ENCODE data around the gene FGGY. TPM values are rescaled to one million over a fixed set of nuclear protein-coding genes. Genes with fewer than 3 reads are reported as not detected.
"Not testable (repeated sequence)": the region's sequence is repeated elsewhere in the genome, so short reads cannot be mapped to it uniquely, and the experiment has no call there.

FGGY gene
- total RNA-seq, 2 experiments from 2014 or later, result 8.5 to 9.4 TPM

DNA sequence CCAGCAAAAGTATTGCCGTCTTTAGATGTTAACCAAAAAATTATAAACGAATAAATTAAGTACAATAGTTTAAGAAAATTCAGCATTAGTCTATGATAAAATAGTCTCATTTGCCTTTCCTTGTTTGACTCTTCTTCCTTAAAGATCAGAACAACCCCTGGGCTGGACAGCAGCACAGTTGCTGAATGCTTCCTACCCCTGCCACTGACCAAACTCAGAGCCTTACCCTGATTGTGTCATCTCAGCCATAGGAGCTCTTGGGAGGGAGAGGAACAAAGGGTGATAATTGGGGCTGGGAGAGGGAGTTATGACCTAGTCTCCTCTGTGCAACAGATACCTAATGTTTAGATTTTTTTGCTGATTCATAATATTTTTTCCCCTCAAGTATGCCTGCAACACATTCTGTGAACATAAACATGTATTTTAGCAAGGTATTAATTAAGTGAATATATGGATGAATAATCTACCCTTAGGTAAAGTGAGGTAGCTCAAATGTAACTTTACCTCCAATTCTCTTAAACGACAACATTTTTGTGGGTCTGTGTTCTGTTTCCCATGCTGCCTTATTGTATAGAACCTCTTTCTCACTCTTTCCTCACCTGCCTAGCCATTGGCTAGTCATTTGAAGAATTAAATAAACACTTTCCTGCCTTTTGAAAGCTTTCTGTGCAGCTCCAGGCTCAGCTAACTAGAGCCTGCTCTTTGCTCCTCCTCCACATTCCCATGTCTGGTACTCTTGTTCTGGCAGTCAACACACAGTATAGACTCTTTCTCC, 46.1 kb downstream of the FGGY start:
- Mint-ChIP-seq H3K9me3 (ENCODE audit: insufficient read depth) (no peaks in the 10 kb centered on the region), H3K27ac (no peak overlapping the region), H3K4me1 (ENCODE audit: low read depth) (peaks cover 4% of the 10 kb centered on the region), H3K27me3 (ENCODE audit: low read depth) (no peaks in the 10 kb centered on the region), H3K4me3 (no peak overlapping the region), H3K36me3 (ENCODE audit: low read depth) (peaks cover 8% of the 10 kb centered on the region)
- ChIA-PET CTCF (interaction anchor here (1.2 kb wide), 1 partner anchor 10 kb away, joined by 6 read pairs; no protein-coding TSS in a partner anchor), POLR2A (interaction anchor here (1.1 kb wide), 1 partner anchor 12 kb away, joined by 3 read pairs; no protein-coding TSS in a partner anchor)
- DNase-seq (no peak), ATAC-seq (no peak)

DNA sequence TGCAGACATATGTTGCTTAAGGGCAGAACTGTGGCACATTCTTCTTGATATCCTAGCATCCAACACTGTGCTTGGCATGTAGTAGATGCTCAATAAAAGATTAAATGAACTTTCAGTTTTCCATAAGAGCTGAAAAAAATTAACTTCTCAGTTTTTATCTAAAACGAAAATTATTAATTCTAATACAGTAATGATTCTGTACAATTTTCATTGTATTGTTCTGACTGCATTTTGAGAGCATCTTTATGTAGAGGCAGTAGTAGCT, 46.6 kb downstream of the FGGY start:
- H3K27ac Mint-ChIP-seq, result no peak overlapping the region
- no peak for ATAC-seq
- no peak overlapping the region for H3K4me3 Mint-ChIP-seq

GRCh38 chr1:59345221-59345620, 48.3 kb downstream of the FGGY start:
- no peak for ATAC-seq
- Mint-ChIP-seq H3K4me3 (no peak overlapping the region), H3K36me3 (ENCODE audit: low read depth) (peaks cover 8% of the 10 kb centered on the region), H3K27me3 (ENCODE audit: low read depth) (no peaks in the 10 kb centered on the region), H3K4me1 (ENCODE audit: low read depth) (peaks cover 2% of the 10 kb centered on the region), H3K27ac (no peak overlapping the region), H3K9me3 (ENCODE audit: insufficient read depth) (no peaks in the 10 kb centered on the region)
- ChIA-PET POLR2A (no interaction called here), CTCF (interaction anchor here (1.1 kb wide), 1 partner anchor 8 kb away, joined by 3 read pairs; no protein-coding TSS in a partner anchor)
- no peak for DNase-seq

More for the DNA sequence above, 46.6 kb downstream of the FGGY start:
- Mint-ChIP-seq H3K27me3 (ENCODE audit: low read depth) (no peaks in the 10 kb centered on the region), H3K4me1 (ENCODE audit: low read depth) (peaks cover 4% of the 10 kb centered on the region), H3K36me3 (ENCODE audit: low read depth) (peaks cover 8% of the 10 kb centered on the region), H3K9me3 (ENCODE audit: insufficient read depth) (no peaks in the 10 kb centered on the region)
- ChIA-PET POLR2A (interaction anchor here (1.1 kb wide), 1 partner anchor 13 kb away, joined by 3 read pairs; no protein-coding TSS in a partner anchor), CTCF (interaction anchor here (1.2 kb wide), 1 partner anchor 9 kb away, joined by 6 read pairs; no protein-coding TSS in a partner anchor)
- DNase-seq, result no peak

GRCh38 chr1:59346429-59346828, 49.5 kb downstream of the FGGY start:
- CTCF ChIA-PET, result no interaction called here
- ATAC-seq, result no peak

DNA sequence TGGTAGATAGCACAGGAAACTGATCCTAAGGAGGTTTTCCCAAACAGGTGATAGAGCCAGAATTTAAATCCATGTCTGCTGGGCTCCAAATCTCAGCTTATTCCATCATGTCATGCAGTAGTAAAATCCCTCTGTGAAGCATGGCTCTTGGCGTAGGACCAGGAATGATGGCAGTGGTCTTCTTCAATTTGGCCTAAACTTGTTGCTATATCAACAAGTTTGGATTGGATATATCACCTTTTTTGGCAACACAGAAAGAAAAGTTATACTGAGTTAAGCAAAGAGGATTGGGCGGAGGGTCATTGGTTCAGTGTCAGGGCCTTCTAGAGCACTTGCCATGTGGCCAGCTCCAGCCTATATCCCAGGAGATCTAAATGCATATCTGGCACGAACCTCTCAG, 52.2 kb downstream of the FGGY start:
- POLR2A ChIA-PET, result no interaction called here
- CTCF ChIA-PET, result no interaction called here

More at GRCh38 chr1:59346429-59346828, 49.5 kb downstream of the FGGY start:
- Mint-ChIP-seq H3K27me3 (ENCODE audit: low read depth) (no peaks in the 10 kb centered on the region), H3K36me3 (ENCODE audit: low read depth) (peaks cover 8% of the 10 kb centered on the region), H3K27ac (no peak overlapping the region), H3K4me1 (ENCODE audit: low read depth) (peaks cover 11% of the 10 kb centered on the region), H3K4me3 (no peak overlapping the region), H3K9me3 (ENCODE audit: insufficient read depth) (no peaks in the 10 kb centered on the region)
- DNase-seq, result no peak
- POLR2A ChIA-PET, result no interaction called here

GRCh38 chr1:59350521-59350920, 53.6 kb downstream of the FGGY start:
- no peak overlapping the region for H3K4me3 Mint-ChIP-seq
- H3K27me3 Mint-ChIP-seq (ENCODE audit: low read depth), result no peaks in the 10 kb centered on the region
- ChIA-PET POLR2A (no interaction called here), CTCF (no interaction called here)
- no peak overlapping the region for H3K27ac Mint-ChIP-seq
- DNase-seq, result no peak
- H3K4me1 Mint-ChIP-seq (ENCODE audit: low read depth), result peaks cover 25% of the 10 kb centered on the region
- peaks cover 8% of the 10 kb centered on the region for H3K36me3 Mint-ChIP-seq (ENCODE audit: low read depth)
- no peak for ATAC-seq
- H3K9me3 Mint-ChIP-seq (ENCODE audit: insufficient read depth), result no peaks in the 10 kb centered on the region

More for the DNA sequence above, 52.2 kb downstream of the FGGY start:
- Mint-ChIP-seq H3K4me3 (no peak overlapping the region), H3K36me3 (ENCODE audit: low read depth) (peaks cover 8% of the 10 kb centered on the region), H3K27ac (no peak overlapping the region), H3K9me3 (ENCODE audit: insufficient read depth) (no peaks in the 10 kb centered on the region), H3K27me3 (ENCODE audit: low read depth) (no peaks in the 10 kb centered on the region), H3K4me1 (ENCODE audit: low read depth) (peaks cover 25% of the 10 kb centered on the region)
- ATAC-seq (no peak), DNase-seq (no peak)

DNA sequence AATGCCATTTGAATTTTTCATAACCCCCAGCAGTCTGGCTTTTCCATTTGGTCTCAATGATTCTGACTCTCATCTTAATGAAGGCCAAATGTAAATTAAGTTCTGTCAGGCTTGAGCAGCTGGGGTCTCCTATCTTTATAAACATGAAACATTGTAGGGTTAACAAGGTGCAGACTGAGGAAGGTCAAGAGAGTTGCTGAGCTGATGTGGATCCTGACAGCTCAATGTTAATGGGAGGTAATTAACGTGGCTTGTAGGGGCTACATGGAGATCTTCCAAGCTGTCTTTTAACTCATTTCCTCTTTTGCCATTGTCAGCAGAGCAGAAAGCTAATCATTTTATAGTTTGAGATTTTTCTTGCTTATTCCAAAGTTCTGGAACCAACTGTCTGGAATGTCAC, 55.2 kb downstream of the FGGY start:
- ChIA-PET POLR2A (no interaction called here), CTCF (interaction anchor here (0.7 to 3.1 kb wide), 3 partner anchors 8 to 408 kb away, joined by 3 to 11 read pairs (median 6); no protein-coding TSS in a partner anchor)
- ATAC-seq (no peak), DNase-seq (no peak)
- H3K4me3 Mint-ChIP-seq, result no peak overlapping the region
- no peaks in the 10 kb centered on the region for H3K9me3 Mint-ChIP-seq (ENCODE audit: insufficient read depth)
- no peaks in the 10 kb centered on the region for H3K27me3 Mint-ChIP-seq (ENCODE audit: low read depth)
- peaks cover 4% of the 10 kb centered on the region for H3K36me3 Mint-ChIP-seq (ENCODE audit: low read depth)
- H3K27ac Mint-ChIP-seq, result no peak overlapping the region
- peaks cover 25% of the 10 kb centered on the region for H3K4me1 Mint-ChIP-seq (ENCODE audit: low read depth)

DNA sequence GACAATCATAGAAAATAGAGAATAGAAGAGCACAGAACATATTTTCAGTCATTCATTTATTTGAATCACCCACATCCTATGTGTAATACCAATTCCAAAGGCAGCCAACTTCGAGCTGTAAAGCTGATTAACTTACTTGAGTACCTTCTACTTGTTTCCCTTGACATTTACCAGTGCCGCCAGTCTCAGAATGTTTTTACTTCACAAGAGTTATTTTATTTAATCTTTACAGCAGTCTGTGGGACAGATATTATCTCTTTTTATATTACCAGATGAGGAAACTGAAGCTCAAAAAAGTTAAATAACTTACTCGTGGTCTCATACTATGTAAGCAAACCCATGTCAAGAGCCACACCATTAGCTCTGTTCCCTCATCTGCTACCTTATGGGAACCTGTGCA, 56.6 kb downstream of the FGGY start:
- ChIA-PET POLR2A (interaction anchor here (0.5 to 1.0 kb wide), 2 partner anchors 57 to 108 kb away, joined by 3 to 4 read pairs; no protein-coding TSS in a partner anchor), CTCF (interaction anchor here (0.8 to 3.1 kb wide), 3 partner anchors 9 to 346 kb away, joined by 3 to 11 read pairs (median 6); no protein-coding TSS in a partner anchor)
- Mint-ChIP-seq H3K4me3 (no peak overlapping the region), H3K4me1 (ENCODE audit: low read depth) (peaks cover 25% of the 10 kb centered on the region), H3K27me3 (ENCODE audit: low read depth) (no peaks in the 10 kb centered on the region), H3K27ac (no peak overlapping the region), H3K9me3 (ENCODE audit: insufficient read depth) (no peaks in the 10 kb centered on the region), H3K36me3 (ENCODE audit: low read depth) (no peaks in the 10 kb centered on the region)
- DNase-seq (no peak), ATAC-seq (no peak)

DNA sequence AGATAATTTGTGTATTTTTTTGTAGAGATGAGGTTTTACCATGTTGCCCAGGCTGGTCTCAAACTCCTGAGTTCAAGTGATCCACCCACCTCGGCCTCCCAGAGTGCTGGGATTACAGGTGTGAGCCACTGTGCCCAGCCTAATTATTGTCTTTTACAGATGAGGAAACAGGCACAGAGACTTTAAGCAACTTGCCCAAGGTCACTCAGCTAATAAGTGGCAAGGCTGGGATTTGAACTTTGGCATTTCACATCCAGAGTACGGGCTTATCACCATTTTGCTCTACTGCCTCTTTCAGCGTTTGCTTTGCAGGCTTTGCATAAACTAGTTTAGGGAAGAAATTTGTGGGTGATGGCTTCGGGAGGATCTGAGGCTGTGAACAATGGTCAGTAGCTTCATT, 57.3 kb downstream of the FGGY start:
- H3K36me3 Mint-ChIP-seq (ENCODE audit: low read depth); POLR2A ChIA-PET; H3K27ac Mint-ChIP-seq; H3K27me3 Mint-ChIP-seq (ENCODE audit: low read depth); H3K4me3 Mint-ChIP-seq; H3K9me3 Mint-ChIP-seq (ENCODE audit: insufficient read depth); ATAC-seq; DNase-seq: not testable (repeated sequence)
- CTCF ChIA-PET, result interaction anchor here (3.1 kb wide), 1 partner anchor 345 kb away, joined by 11 read pairs; no protein-coding TSS in a partner anchor
- peaks cover 25% of the 10 kb centered on the region for H3K4me1 Mint-ChIP-seq (ENCODE audit: low read depth)

DNA sequence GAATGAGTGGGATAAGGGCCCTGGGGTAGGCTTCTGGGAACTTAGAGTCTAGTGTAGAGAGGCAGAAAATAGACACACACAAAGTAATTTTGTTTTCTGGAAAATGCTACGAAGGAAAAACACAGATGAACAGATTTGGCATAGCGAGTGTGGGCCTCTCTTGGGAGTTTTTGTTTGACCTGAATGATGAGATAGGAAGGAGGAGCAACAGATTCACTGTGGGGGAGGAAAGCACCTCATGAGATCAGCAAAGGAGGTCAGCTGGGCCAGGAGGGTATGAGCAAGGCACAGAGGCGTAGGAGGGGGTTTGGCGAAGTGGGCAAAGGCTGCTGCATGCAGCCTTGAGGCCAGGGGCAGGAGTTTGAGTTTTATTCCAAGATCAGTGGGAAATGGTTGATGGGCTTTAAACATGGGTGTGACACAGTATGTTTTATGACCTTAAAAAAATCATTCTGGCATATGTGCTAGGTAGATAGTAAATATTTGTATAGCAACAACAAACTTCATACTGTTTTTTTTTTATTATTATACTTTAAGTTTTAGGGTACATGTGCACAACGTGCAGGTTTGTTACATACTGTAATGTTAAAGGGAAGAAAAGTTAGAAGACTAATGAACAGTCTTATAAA, 57.9 kb downstream of the FGGY start:
- POLR2A ChIA-PET, result no interaction called here
- ATAC-seq (no peak), DNase-seq (no peak)
- Mint-ChIP-seq H3K27ac (no peak overlapping the region), H3K9me3 (ENCODE audit: insufficient read depth) (no peaks in the 10 kb centered on the region), H3K4me3 (no peak overlapping the region), H3K27me3 (ENCODE audit: low read depth) (no peaks in the 10 kb centered on the region), H3K36me3 (ENCODE audit: low read depth) (no peaks in the 10 kb centered on the region), H3K4me1 (ENCODE audit: low read depth) (peaks cover 25% of the 10 kb centered on the region)
- CTCF ChIA-PET, result no interaction called here

DNA sequence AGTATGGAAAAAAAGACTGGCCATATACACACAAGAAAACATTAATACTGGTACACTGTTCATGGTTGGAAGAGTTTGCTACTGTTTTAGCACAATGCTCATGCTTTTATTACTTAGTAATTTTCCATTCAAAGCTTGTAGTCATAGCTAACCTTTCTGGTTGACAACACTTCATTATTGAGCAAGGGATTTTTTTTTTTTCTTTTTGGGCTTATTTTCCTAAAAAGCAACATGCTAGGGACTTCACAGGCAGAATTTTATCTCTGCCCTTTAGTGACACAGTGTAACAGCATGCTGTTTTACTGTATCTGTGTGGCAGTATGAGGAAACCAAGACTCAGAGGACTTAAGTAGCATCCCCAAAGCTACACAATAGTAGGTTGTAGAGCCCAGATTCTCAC, 58.5 kb downstream of the FGGY start:
- ChIA-PET POLR2A (no interaction called here), CTCF (no interaction called here)
- Mint-ChIP-seq H3K4me1 (ENCODE audit: low read depth) (peaks cover 23% of the 10 kb centered on the region), H3K36me3 (ENCODE audit: low read depth) (no peaks in the 10 kb centered on the region), H3K9me3 (ENCODE audit: insufficient read depth) (no peaks in the 10 kb centered on the region), H3K27me3 (ENCODE audit: low read depth) (no peaks in the 10 kb centered on the region), H3K27ac (no peak overlapping the region), H3K4me3 (no peak overlapping the region)
- ATAC-seq, result no peak
- DNase-seq, result no peak

DNA sequence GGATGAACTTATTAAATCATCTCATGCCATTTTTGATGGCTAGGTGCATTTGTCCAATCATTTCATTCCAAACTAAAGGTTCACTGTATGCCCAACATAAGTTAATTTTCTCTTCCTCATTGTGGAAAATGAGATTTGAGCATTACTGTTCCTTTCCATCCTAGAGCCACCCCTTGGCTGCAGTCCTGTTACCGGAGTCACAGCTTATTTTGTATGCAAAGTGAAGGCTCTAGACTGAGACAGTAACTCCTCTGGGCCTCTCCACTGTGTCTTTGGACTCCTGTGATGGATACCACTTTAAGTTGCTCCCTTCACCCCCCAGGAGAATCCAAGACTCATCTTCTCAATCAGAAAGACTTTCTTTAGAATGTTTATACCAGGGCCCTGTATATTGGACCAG, 59.7 kb downstream of the FGGY start:
- Mint-ChIP-seq H3K27ac (no peak overlapping the region), H3K4me1 (ENCODE audit: low read depth) (peaks cover 12% of the 10 kb centered on the region), H3K27me3 (ENCODE audit: low read depth) (no peaks in the 10 kb centered on the region), H3K4me3 (no peak overlapping the region), H3K36me3 (ENCODE audit: low read depth) (no peaks in the 10 kb centered on the region), H3K9me3 (ENCODE audit: insufficient read depth) (no peaks in the 10 kb centered on the region)
- ChIA-PET CTCF (no interaction called here), POLR2A (no interaction called here)
- no peak for ATAC-seq
- DNase-seq, result no peak

Data from activated CD8-positive, alpha-beta T cell treated with anti-CD3 and anti-CD28 coated beads, Interleukin-2, amount 10 ng/mL, durations not matched to agents 7 days and 5 days (primary cell).